ENCODE data around the gene HIGD2A.

Gene HIGD2A

DNA sequence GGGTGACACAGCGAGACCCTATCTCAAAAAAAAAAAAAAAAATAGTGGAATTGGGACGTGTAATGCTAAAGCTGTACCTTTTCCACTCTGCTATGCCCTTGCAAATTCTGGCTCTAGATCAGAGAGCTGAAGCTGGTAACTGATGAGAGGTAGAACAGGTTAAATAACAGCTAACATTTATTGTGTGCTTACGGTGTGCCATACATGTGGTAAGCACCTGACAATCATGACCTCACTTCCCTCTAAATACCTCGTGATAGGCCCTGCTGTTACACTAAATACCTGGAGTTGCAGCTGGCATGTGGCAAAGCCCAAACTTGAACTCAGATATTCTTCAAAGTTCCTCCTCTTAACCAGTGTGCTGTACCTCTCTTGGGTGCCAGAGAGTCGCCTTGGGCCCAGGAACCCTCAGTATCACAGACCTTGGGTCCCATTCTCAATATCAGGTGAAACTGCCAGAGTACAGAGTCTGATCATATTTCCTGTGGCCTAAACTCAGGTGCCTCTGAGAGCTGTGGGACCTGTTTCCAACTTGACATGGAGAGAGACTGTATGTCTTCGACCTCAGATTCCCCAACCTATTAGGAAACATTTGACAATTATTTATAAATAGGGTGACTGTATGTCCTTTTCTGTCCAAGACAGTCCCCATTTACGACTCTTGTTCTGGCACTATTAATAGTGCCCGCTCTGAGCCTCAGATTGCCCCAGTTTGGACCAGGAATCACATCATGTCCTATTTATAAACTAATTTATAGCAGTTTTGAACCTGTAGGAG is 18.4 kb upstream of the HIGD2A start:
- no peak for DNase-seq

DNA sequence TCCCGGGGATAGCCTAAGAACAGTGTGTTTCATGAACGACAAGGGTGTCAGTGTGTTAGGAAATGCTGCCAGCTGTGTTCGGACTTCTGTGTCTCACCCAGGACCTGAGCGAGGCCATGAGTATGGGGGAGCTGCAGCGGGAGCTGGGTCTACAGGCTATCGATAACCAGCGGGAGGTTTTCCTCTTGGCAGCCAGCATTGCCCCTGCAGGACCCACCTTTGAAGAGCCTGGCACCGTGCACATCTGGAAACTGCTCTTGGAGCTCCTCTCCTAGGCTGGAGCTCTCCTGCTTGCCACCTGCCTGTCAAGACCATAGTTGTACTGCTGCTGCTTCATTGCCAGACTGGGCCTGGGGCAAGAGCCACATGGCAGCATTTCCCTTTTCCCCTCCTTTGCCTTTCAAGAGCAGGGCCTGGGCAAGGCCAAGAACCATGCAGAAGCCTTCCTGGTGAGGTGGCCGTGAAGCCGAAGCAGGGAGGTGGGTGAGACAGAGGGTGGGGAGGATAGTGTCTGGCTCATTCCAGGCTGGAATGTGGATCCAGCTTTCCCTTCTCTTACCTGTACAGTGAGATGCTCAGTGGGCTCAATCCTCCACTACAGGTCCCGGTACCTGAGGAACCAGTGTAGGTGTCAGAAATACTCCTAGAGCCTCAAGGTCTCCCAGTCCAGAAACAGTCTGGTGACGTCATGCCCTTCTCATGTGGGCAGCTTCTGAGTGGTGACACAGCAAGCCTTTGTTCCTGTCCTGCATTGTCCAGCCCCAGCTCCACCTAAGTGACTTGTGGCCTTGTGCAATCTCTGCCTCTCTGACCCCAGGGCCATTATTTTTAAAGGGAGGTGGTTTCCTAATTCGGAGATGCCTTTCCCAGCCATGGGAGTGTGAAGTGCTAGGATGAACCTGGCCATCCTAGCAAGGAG is 16.7 kb upstream of the HIGD2A start:
- no peak for DNase-seq

DNA sequence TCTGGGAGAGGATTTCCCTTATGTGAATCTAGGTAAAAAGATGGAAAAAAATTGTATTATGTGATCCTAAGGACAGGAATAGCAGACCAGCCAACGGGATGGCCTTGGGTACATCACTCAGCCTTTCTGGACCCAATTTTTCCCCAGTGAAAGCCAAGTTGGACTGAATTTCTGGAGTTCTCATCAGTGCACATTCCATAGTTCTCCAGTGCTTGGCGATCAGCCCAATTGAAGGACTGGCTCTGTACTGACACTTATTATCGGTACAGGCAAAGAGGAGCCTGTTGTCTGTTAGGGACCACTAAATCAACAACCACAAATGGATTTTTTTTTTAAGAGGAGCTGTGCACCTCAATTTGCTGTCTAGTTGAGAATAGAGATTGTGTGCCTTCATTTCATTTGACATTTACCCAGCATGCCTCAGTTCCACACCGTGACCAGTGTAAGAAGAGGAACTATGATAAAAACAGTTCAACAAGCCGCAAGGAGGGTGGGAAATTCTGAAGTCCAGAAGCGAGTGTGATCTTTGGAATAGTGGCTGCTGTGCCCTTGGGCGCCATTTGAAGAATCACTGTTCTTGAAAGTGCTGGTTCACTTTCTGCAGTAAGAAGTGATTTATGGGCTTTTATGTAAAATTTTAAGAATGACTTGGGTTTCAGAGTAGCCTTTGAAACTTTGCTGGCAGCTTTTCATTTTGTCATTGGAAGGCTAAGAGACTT is 15.3 kb upstream of the HIGD2A start:
- no peak for DNase-seq

DNA sequence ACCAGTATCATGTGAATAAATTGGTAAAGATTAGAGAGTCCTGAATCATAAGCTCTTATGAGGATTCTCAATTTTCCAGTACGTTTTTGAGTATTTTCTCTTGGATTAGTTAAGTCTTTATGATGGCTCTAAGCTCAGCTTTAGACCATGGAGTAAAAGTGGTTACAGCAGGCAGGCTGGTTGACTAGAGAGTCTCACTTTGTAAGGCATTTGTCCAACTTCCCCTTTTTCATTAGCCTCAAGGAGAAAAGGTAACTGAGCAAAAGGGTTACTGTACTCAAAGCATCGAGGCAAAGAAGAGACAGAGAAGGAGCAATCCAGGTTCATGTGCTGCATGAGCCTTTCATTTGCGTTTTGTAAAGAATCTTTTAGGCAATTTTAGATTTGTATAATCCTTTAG is 8.7 kb upstream of the HIGD2A start:
- no peak for DNase-seq

DNA sequence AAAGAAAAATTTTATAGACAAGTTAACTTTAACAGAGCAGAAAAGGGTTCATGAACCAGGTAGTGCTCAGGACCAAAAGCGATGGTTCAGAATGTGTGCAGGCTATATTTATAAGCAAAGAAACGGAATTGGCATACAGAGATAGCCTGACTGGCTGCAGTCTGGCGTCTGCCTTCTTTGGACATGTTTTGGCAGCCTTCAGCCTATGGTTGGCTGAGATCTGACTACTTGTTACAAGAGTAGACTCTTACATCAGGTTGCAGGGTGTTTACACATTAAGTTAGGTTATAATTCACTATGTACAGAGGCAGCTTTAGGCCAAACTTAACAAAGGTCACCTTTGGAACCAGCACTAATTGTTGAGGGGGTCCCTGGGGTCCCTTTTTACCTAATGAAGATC is 7.1 kb upstream of the HIGD2A start:
- DNase-seq = no peak

DNA sequence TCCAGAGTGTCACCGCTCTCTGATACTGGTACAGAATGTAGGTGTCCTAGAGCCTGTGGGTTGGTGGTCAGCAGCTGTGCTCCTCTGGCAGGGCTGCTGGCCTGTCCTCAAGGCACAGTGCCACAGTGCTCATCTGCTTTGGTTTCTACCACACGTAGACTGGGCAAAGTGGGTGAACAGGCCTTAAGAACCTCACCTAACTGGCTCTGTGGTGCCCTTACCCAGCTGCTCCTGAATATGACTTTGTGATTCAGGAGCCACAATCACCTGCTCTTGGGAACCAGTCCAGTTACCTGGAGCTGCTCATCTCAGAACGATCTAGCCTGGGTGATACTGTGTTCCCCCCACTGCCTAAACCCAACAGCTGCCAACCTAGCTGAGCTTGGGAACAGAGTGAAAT is 6.6 kb upstream of the HIGD2A start:
- DNase-seq = no peak

DNA sequence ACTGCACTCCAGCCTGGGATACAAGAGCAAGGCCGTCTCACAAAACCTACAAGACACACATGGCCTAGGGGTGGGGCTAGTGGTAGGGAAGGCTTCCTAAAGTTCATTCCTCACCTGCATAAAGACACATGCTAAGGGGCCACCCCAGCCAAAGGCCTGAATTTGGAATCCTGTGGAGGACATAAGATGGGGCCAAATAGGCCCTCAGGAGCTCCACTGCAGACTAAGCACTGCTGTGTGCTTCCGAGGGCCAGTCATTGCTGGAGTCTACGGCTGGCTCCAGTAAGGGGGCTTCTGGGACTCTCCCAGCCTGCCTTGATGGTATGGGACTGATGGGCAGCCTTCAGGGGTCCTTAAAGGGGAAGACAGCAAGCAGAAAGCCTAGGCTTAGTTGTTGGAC is 5.8 kb upstream of the HIGD2A start:
- no peak for DNase-seq

DNA sequence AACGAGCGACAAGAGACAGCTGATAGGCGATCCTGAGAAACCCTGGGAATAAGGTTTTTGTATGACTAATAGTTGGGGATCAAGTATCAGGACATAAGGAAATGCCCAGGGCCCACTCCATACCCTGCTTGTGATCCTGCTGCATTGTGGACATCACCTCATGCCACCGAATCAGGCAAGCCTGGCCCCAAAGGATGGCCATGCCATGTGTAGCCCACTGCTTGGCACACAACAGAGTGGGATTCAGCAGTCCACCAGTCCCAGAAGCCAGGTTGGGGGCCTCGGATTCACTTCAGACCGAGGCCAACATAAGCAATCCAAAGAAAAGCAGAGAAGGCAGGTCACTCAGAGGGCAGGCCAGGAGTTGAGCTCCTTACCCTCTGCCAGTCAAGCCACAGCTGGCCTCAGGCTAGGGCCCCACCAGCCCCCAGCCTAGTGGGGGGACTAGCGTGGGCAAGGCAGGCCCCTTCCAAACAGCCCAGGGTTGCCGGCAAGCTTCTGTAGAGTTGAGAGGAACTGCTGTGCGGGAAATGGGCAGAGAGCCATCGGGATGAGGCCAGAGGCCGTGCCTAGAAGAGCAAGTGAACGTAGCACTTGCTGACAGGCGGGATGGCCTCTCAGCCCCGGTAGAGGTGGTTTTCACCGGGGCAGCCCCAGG is 5.2 kb upstream of the HIGD2A start:
- no peak for DNase-seq

DNA sequence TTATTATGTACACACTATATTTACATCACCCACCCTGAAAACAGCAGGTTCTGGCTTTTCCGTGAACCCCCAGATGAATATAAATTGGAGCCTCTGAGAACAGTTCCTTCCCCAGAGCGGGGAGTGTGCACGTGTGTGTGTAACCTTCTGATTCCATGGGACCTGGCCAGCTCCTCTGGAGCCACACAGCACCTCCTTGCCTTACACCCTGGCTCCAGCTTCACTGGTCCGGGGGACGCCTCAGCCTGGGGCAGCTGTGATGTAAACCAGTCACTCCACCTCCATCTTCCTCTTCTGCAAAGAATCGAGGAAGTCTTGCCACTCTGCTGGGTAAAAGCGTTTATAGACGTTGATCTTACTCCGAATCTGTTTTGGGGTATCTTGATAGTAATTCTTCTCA is 4.6 kb upstream of the HIGD2A start:
- DNase-seq = no peak

DNA sequence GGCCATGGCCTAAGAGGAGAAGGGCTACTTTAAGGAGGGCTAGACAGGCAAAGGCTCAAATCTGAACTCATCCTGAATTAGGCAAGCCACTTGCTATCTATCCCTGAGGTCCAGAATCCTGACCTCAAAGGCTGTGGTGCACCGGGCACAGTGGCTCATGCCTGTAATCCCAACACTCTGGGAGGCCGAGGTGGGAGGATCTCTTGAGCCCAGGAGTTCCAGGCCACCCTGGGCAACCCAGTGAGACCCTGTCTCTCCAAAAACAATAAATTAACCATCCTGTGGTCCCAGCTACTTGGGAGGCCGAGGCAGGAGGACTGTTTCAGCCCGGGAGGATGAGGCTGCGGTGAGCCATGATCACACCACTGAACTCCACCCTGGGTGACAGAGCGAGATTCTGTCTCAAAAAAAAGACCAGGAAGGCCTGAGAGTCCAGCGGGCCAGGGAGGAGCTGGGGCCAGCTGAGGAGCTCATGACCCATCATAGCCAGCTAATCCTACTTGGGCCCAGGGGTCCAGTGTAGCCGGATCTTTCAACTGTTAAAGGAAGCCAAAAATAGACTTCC is 4.1 kb upstream of the HIGD2A start:
- DNase-seq = no peak

DNA sequence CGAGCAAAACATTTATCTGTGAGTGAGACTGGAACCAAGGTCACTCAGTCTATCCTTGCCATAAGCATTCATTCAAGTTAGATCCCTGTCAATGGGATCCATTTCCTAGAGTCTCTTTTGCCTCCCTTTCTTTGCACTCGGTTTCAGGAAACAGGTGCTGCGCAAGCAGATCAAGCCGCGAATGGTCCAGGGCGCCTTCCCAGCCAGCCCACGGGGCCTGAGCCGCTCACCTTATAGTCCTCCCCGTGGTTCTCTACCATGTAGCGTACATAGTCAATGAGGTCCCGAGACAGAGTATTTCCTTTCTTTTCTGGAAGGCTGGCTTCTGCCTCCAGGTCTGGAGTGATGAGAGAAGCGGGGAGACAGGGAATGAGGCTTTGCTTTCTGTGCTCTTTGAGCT is 3.6 kb upstream of the HIGD2A start:
- no peak for DNase-seq

DNA sequence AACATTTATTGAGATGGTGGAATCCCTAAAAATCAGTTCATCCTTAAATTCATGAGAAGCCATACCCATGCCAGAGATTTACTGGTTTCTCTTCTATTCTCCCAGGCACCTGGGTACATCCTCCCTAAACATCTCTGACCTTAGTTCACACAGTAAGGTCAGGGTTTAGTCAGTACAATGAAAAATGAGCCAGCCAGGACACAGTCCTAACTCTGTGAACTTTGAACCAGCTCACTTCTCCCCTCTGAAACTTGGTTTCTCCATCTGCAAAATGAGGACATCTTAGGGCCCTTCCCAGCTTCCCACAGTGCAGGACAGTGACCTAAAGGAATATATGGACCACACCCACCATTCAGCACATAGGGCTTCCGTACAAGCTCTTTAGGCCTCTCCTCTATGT is 2.1 kb upstream of the HIGD2A start:
- no peak for DNase-seq

DNA sequence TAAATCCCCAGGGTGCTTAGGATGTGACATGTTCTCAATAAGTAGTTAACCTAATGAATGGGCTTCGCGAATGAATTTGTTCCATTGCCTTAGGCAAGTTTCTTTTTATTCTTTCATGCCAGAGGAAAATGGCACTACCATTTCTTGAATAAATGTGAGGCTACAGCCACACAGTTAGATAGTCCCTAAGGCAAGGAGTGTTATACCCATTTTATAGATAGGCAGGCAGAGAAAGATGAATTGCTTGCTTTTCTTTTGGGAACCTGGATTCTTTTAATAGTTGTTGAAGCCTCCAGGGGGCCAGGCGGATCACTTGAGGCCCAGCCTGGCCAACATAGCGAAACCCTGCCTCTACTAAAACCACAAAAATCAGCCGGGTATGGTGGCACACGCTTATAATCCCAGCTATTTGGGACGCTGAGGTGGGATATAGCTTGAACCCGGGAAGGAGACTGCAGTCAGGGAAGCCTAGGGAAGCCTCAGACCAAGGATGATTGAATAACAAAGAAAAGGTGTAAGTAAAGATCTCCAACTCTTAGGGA is 1.1 kb upstream of the HIGD2A start:
- no peak for DNase-seq

DNA sequence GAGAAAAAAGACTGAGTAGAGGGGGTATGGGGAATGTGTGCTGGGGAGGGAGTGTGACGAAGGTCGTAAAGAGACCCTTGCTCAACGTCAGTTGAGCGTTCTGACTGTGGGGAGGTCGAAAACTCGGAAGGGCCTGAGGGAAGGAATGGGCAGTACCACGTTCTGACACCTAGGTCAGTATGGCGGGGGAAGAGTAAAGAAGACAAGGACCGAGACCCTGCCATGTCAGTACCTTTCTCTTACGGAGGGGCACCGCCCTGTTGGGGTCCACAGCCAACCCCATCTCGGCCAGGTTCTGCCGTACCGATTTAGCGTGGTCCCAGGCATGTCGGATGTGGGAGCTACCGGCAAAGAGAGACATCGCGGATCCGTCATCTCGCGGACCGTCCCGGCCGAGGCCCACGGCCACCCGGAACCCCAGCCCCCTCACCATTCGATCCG is 528 bp upstream of the HIGD2A start:
- no peak for DNase-seq

DNA sequence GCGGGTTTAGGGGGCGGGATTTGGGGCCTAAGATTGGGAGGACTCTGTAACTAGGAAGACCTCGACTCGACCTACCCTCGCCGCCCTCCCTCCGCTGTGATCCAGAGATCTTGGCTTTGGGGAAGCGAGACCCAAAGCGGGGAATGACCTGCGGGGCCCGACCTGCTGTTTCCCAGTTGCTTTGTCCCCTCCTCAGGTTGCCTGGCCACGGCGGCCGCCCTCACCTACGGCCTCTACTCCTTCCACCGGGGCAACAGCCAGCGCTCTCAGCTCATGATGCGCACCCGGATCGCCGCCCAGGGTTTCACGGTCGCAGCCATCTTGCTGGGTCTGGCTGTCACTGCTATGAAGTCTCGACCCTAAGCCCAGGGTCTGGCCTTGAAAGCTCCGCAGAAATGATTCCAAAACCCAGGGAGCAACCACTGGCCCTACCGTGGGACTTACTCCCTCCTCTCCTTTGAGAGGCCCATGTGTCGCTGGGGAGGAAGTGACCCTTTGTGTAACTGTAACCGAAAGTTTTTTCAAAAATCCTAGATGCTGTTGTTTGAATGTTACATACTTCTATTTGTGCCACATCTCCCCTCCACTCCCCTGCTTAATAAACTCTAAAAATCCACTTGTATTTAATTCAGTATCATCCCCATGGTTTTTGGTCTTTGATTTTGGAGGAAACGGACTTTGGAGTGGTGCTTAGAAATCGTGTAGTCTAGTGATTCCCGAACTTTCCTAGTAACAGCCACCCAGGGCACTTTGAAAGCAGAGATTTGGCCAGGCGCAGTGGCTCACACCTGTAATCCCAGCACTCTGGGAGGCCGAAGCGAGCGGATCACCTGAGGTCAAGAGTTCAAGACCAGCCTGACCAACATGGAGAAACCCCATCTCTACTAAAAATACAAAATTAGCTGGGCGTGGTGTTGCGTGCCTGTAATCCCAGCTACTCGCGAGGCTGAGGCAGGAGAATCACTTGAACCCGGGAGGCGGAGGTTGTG is 878 bp downstream of the HIGD2A start:
- no peak for DNase-seq

DNA sequence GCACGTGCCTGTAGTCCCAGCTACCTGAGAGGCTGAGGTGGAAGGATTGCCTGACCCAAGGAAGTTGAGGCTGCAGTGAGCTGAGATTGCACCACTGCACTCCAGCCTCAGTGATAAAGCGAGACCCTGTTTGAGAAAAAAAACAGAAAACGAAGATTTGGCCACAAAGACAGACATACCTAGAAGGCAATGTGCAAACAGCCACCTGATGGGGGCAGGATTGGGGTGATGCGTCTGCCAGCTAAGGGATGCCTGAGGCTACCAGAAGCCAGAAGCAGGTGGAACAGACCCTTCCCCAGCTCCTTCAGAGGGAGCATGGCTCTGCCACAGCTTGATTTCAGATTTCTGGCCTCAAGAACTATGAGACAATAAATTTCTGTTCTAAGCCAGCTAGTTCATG is 2.9 kb downstream of the HIGD2A start:
- no peak for DNase-seq

DNA sequence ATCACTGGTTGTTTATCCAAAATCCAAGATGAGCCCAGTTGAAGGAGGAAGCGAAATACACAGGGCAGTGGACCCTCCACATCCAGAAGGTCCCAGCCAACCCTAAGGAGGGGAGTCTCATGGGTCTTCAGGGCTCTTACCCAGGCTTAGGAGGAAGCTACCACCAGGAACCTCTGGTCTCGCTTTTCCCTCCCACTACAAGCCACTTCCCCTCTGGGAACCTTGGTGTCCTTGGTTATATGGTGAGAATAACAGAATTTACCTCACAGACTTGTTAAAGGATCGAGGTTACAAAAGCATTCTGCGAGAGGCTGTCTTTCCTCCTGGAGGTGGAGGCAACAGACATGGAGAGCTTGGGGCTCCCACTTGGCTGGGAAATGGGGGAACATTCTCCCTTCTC is 3.4 kb downstream of the HIGD2A start:
- DNase-seq = no peak

DNA sequence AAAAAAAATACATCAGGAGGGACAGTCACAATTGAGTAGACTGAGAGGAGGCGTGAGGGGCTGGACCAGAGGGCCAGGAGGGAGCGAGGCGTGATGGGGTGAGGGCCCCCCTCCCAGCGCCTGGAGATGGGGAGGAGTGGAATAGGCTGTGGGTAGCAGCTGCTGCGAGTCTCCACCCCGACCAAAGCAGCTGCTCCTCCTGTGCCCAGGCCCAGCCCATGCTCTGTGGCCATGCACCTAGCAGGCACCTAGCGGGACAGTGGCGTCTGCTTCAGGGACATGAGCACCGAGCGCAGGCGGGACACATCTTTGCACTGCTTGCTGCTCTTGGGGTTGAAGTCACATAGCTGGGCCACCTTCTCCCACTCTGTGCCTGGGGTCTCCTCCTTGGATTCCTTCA is 4.0 kb downstream of the HIGD2A start:
- no peak for DNase-seq

DNA sequence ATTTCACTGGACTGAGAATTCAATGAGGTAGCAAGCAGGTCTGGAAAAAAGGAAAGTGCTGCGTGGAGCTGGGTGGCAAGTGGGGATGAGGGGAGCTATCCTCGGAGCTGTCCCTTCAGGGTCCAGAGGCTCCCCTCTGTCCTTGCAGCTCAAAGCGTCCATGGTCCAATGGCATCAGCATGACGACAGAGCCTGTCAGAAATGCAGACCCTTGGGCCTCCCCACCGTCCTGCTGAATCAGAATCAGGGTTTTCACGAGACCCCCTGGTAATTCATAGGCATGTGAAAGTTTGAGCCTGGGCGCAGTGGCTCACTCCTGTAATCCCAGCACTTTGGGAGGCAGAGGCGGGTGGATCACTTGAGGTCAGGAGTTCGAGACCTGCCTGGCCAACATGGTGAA is 5.5 kb downstream of the HIGD2A start:
- no peak for DNase-seq

DNA sequence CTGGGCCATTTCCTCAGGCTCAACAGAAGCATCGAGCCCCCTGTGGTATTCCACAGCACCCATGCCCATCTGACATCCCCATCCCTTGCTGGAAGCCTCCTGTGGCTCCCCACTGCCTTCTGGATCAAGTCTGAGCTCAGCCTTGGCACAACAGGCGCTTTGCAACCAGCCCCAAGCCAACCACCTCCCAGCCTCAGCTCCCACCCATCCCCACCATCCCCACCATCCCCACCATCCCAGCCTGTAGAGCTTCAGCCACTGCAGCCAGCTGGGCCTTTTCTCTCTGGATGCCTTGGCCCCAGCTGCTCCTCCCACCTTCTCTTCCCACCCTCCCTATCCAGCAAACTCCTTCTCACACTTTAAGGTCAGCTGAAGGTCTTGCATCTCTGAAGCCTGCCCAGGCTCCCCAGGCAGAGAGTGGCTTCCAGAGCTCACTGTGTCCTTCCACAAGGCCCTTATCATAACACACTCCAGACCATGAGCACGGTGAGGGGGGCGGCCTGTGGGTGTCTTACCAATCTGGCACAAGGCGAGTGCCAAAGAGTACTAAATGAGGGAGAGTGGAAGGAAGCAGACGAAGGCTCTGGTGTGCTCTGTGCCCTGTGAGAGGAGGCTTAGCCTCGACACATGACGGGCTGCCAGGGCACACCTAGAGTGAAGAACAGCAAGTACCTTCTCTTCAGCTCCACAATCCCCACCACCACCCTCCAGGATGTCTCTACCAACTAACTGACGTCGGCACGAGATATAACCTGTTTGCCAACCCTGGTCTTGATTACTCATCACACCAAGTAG is 6.5 kb downstream of the HIGD2A start:
- no peak for DNase-seq
